Heart right ventricle (tissue), 16 donors: ENCODE data around the gene DDA1. TPM values are rescaled to one million over a fixed set of nuclear protein-coding genes. Genes with fewer than 3 reads are reported as not detected.

Experiments used
- ATAC-seq, 8 donors: fragments of 200-7000 bp; cut with Tn5 transposase; one replicate each; pipeline ENCODE4 v1.9.1; 2020; ENCODE audit warnings: mild to moderate bottlenecking in 8 of 8, moderate library complexity in 8 of 8, moderate number of reproducible peaks in 1 of 8
- DNase-seq, 2 donors: peaks; one replicate each; pipeline ENCODE4 v3.0.0-alpha.2; 2020
- H3K27ac ChIP-seq, 10 donors: fragments of 200-600 bp; sonication (generic) in 2 of 10; one replicate each; pipeline versions ENCODE4 v1.5.0 to v1.8.0; 2020 to 2022; ENCODE audit warnings: mild to moderate bottlenecking in 3 of 10
- H3K27me3 ChIP-seq, 7 donors: fragments of 200-600 bp; one replicate each; pipeline ENCODE4 v1.8.0; 2021 to 2022; ENCODE audit warnings: mild to moderate bottlenecking in 2 of 7
- H3K36me3 ChIP-seq, 9 donors: fragments of 200-600 bp; sonication (generic) in 1 of 9; one replicate each; pipeline versions ENCODE4 v1.5.0 to v1.8.0; 2020 to 2022; ENCODE audit warnings: mild to moderate bottlenecking in 2 of 9
- H3K4me1 ChIP-seq, 9 donors: fragments of 200-600 bp; sonication (generic) in 1 of 9; one replicate each; pipeline versions ENCODE4 v1.5.0 to v1.8.0; 2020 to 2022; ENCODE audit warnings: mild to moderate bottlenecking in 4 of 9
- H3K4me3 ChIP-seq, 10 donors: fragments of 200-600 bp; sonication (generic) in 2 of 10; one replicate each; pipeline versions ENCODE4 v1.5.0 to v1.8.0; 2020 to 2022; ENCODE audit warnings: mild to moderate bottlenecking in 7 of 10, moderate library complexity in 2 of 10
- H3K9me3 ChIP-seq, 11 donors: fragments of 200-600 bp in 10 of 11; sonication (generic) in 2 of 11; one replicate each; pipeline versions ENCODE4 v1.5.0 to v1.8.0; 2013 to 2022; ENCODE audit warnings: mild to moderate bottlenecking in 2 of 11, control low read depth in 1 of 11, moderate library complexity in 1 of 11
- CTCF ChIP-seq, 9 donors: fragments of 200-600 bp; sonication (generic) in 2 of 9; IDR thresholded peaks; one replicate each; pipeline versions ENCODE4 v1.5.0 to v1.8.0; 2021 to 2022; ENCODE audit warnings: antibody characterized with exemption in 9 of 9, mild to moderate bottlenecking in 5 of 9, moderate library complexity in 1 of 9
- WGBS, 2 donors: extraction: QIAGEN DNeasy Blood & Tissue Kit; methylation state at CpG; one replicate each; pipeline ENCODE4 v1.1.7; 2013; ENCODE audit warnings: inconsistent platforms in 1 of 2; 5-methylcytosine and 5-hydroxymethylcytosine counted together
- intact Hi-C, 10 donors: fragments of 100-400 bp; cut with DNase I; formaldehyde crosslinking; loops; one replicate each; pipeline versions ENCODE4 v1.11.1 to v1.14.2; 2022
- polyA plus RNA-seq, 2 donors: library from polyadenylated mRNA; stranded (reverse); fragments of 200-250 nt; gene quantifications; one replicate each; pipeline ENCODE4 v1.2.3, GENCODE V29; 2013
- total RNA-seq, 10 donors: library from RNA; stranded (reverse); fragmentation: NEBNext Ultra II Directional in 3 of 10; extraction: Animal tissue kit (Norgen Biotek cat#: 25700) in 3 of 10; gene quantifications; one replicate each; pipeline versions ENCODE4 v1.2.1 to v1.2.4, GENCODE V29; 2021 to 2023
- donor health status: Arrhythmogenic right ventricular cardiomyopathy.
- donor health status: ischemic (EF 13 %, LVEDD 7.1; RV severe dilation, severe dysfunction).
- donor health status: healthy with polysubstance abuse.
- donor health status: DM: no; HTN: yes; CAD: no.
- donor health status: DM: no; HTN: no; CAD: no.
- donor health status: ischemic (EF 25% LVEDD 6.9; RV normal size, moderate dysfunction).
- donor health status: ischemic (EF 25% LVEDD 5.7; RV mildly dilated, moderate dysfunction).
- donor health status: healthy.
- donor health status: DM: yes; HTN: yes; CAD: no.
- donor health status: Ischemic cardiomyopathy.
- donor health status: ischemic (EF 35%, LVEDD 5.7; RV mildly dilated, moderate dysfunction).
- donor health status: nonischemic (EF 11% LVEDD 7.7; RV severe dilation, severe dysfunction).
- donor health status: DM: yes; HTN: yes; CAD: no.
- donor health status: PGD.
- donor health status: ischemic (EF 29% LVEDD 5.4; RV normal size, mild dysfunction).
- donor health status: nonischemic (EF 23%, LVEDD 6.1; RV moderate dilation, normal function).

Gene DDA1
- total and polyA plus RNA-seq, 12 donors = 20.4 to 85.7 (median 34.7) TPM

GRCh38 chr19:17319473-17320238, 10.3 kb downstream of the DDA1 start:
- intact Hi-C loops = no loop called here
- Histone ChIP-seq H3K9me3 (no peaks in the 10 kb centered on the region), H3K27ac (no peak overlapping the region), H3K4me1 (peaks cover 0 to 7% (median 0%) of the 10 kb centered on the region in 9 donors), H3K4me3 (no peak overlapping the region), H3K27me3 (no peaks in the 10 kb centered on the region), H3K36me3 (peaks cover 0 to 82% (median 29%) of the 10 kb centered on the region in 9 donors)
- TF ChIP-seq CTCF (IDR thresholded peaks at IDR 0.05) = no peak
- 94% methylated on average over 40 of the region's 40 CpGs for WGBS, 2 donors
- DNase-seq (no peak), ATAC-seq (no peak)

- DNase-seq (no peak), ATAC-seq (peak in 1 of 8 donors; percentile 3)
- no peak for TF ChIP-seq CTCF (IDR thresholded peaks at IDR 0.05)
- intact Hi-C loops = no loop called here
- no peaks in the 10 kb centered on the region for H3K9me3 ChIP-seq
- 84 to 90% methylated on average over 11 of the region's 11 CpGs for WGBS, 2 donors
- H3K4me3 ChIP-seq = no peak overlapping the region
- peaks cover 0 to 81% (median 27%) of the 10 kb centered on the region in 9 donors for H3K36me3 ChIP-seq
- H3K27ac ChIP-seq = no peak overlapping the region
- no peaks in the 10 kb centered on the region for H3K27me3 ChIP-seq
- peaks cover 0 to 7% (median 0%) of the 10 kb centered on the region in 9 donors for H3K4me1 ChIP-seq
These were observed 11.1 kb downstream of the DDA1 start for GRCh38 chr19:17320435-17320834.

- Histone ChIP-seq H3K27ac (no peak overlapping the region), H3K4me1 (peaks cover 0 to 7% (median 0%) of the 10 kb centered on the region in 9 donors), H3K4me3 (no peak overlapping the region), H3K9me3 (no peaks in the 10 kb centered on the region), H3K27me3 (no peaks in the 10 kb centered on the region), H3K36me3 (peaks cover 0 to 68% (median 20%) of the 10 kb centered on the region in 9 donors)
- DNase-seq (no peak), ATAC-seq (peak in 3 of 8 donors; percentile 11 to 19 (median 18))
- no peak for TF ChIP-seq CTCF (IDR thresholded peaks at IDR 0.05)
- intact Hi-C loops = no loop called here
- 90 to 93% methylated on average over 19 of the region's 19 CpGs for WGBS, 2 donors
These were observed 12.5 kb downstream of the DDA1 start for GRCh38 chr19:17321655-17322489.

GRCh38 chr19:17322854-17323253, 13.5 kb downstream of the DDA1 start:
- Histone ChIP-seq H3K27ac (no peak overlapping the region), H3K4me1 (peaks cover 0 to 7% (median 0%) of the 10 kb centered on the region in 9 donors), H3K9me3 (no peaks in the 10 kb centered on the region), H3K36me3 (peaks cover 0 to 68% (median 20%) of the 10 kb centered on the region in 9 donors), H3K4me3 (no peak overlapping the region), H3K27me3 (no peaks in the 10 kb centered on the region)
- TF ChIP-seq CTCF (IDR thresholded peaks at IDR 0.05) = no peak
- intact Hi-C loops = no loop called here
- DNase-seq = no peak
- WGBS, 2 donors = 79 to 80% methylated on average over 10 of the region's 10 CpGs
- ATAC-seq = no peak
